Gastroesophageal sphincter (tissue), 4 donors: ENCODE measurements around the gene ARHGEF26. TPM values are rescaled to one million over a fixed set of nuclear protein-coding genes. Genes with fewer than 3 reads are reported as not detected.

ENCODE experiments used
- ATAC-seq: fragments of 150-250 bp; one replicate; pipeline ENCODE4 v1.9.1; 2016; ENCODE audit warnings: mild to moderate bottlenecking, moderate library complexity
- H3K27ac ChIP-seq, 4 donors: fragments of 200-600 bp; sonication (generic) in 3 of 4; 1 replicate in 3 of 4; 2 replicates in 1 of 4; pipeline ENCODE4 v1.5.1; 2016 to 2019
- H3K27me3 ChIP-seq: fragments of 200-600 bp; sonication (generic); one replicate; pipeline ENCODE4 v1.5.1; 2019
- H3K36me3 ChIP-seq, 2 donors: fragments of 200-600 bp; sonication (generic); one replicate each; pipeline ENCODE4 v1.5.1; 2019; ENCODE audit warnings: control low read depth in 1 of 2
- H3K4me1 ChIP-seq, 3 donors: fragments of 200-600 bp; sonication (generic); 1 replicate in 2 of 3; 2 replicates in 1 of 3; pipeline ENCODE4 v1.5.1; 2016 to 2019; ENCODE audit warnings: control low read depth in 2 of 3
- H3K4me3 ChIP-seq, 2 donors: fragments of 200-600 bp; sonication (generic); one replicate each; pipeline ENCODE4 v1.5.1; 2019; ENCODE audit warnings: mild to moderate bottlenecking in 1 of 2, moderate library complexity in 1 of 2
- H3K9me3 ChIP-seq, 3 donors: fragments of 200-600 bp; sonication (generic); one replicate each; pipeline ENCODE4 v1.5.1; 2017 to 2019; ENCODE audit warnings: control low read depth in 2 of 3
- EP300 ChIP-seq: sonication (generic); formaldehyde crosslinking; IDR thresholded peaks from one replicate; pipeline ENCODE4 v1.6.1; 2017; ENCODE audit warnings: antibody characterized with exemption, mild to moderate bottlenecking
- POLR2A ChIP-seq, 2 donors: fragments of 450-650 bp; IDR thresholded peaks; one replicate each; pipeline ENCODE4 v1.6.1; 2017; ENCODE audit warnings: antibody characterized with exemption in 2 of 2, mild to moderate bottlenecking in 2 of 2, moderate library complexity in 1 of 2
- POLR2AphosphoS5 ChIP-seq: sonication (generic); formaldehyde crosslinking; IDR thresholded peaks from one replicate; pipeline ENCODE4 v1.6.1; 2017; ENCODE audit warnings: antibody characterized with exemption
- WGBS, 2 donors: methylation state at CpG; one replicate each; pipeline ENCODE4 v1.1.5; 2018; ENCODE audit warnings: low coverage in 1 of 2; 5-methylcytosine and 5-hydroxymethylcytosine counted together
- total RNA-seq, 4 donors: library from RNA; depleted of rRNA; stranded (reverse); fragments of >200 nt; gene quantifications; one replicate each; pipeline ENCODE4 v1.1.0, GENCODE V29; 2016
- TF ChIP-seq, protein P1 (sequence below), 4 experiments: fragments of 200-600 bp in 2 of 4; fragments of 450-650 bp in 2 of 4; sonication (generic) in 1 of 4; IDR thresholded peaks; one replicate each; pipeline ENCODE4 v1.5.1; 2017 to 2019; ENCODE audit warnings: antibody characterized with exemption in 4 of 4, mild to moderate bottlenecking in 2 of 4, moderate library complexity in 2 of 4

ARHGEF26 gene
- total RNA-seq, 4 donors from 2014 or later: 79.3 to 154 (median 133) TPM

DNA sequence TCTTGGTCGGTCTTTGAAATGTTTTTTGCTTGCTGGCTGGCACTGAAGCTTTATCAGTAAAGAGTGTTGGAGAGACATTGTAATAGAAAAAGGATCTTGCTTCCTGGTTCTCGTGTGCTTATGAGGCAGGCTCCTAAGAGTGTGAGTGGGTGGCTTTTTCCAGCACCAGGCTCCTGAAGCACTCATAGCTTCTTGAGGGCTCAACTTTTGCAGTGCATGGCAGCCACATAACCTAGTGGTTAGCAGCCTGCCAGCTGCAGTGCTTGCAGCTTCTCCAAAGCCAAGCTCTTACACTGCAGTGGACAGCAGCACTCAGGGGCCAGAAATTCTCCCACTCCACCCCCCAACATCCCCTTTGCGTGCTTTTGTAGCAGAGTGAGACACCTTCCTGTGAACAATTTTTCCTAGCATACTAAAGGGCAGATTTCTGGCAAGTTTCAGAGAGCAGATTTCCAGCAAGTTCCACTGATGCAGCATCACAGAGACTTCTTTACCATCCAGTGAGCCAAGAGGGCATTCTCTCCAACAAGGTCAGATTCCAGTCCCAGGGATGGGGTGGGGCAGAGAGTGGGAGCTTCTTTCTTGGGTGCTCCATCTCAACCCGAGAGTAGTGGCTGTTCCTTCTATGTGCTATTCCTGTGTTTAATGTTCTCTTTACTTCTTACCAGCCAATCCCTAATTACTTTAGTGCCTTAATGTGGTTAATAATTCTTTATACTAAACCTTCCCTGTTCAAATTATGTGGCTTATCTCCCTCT is 15.8 kb upstream of the ARHGEF26 start:
- 44% methylated on average over 3 to 4 of the region's 4 CpGs for WGBS, 2 donors
- peak overlapping the region in 1 of 4 donors; percentile 41 for H3K27ac ChIP-seq
- H3K4me3 ChIP-seq: no peak overlapping the region
- H3K36me3 ChIP-seq: no peaks in the 10 kb centered on the region
- peaks cover 0 to 13% (median 2%) of the 10 kb centered on the region in 3 donors for H3K4me1 ChIP-seq
- no peaks in the 10 kb centered on the region for H3K27me3 ChIP-seq
- TF ChIP-seq POLR2AphosphoS5 (no peak), POLR2A (IDR thresholded peaks at IDR 0.05) (no peak), EP300 (no peak)
- TF ChIP-seq, protein P1, sequence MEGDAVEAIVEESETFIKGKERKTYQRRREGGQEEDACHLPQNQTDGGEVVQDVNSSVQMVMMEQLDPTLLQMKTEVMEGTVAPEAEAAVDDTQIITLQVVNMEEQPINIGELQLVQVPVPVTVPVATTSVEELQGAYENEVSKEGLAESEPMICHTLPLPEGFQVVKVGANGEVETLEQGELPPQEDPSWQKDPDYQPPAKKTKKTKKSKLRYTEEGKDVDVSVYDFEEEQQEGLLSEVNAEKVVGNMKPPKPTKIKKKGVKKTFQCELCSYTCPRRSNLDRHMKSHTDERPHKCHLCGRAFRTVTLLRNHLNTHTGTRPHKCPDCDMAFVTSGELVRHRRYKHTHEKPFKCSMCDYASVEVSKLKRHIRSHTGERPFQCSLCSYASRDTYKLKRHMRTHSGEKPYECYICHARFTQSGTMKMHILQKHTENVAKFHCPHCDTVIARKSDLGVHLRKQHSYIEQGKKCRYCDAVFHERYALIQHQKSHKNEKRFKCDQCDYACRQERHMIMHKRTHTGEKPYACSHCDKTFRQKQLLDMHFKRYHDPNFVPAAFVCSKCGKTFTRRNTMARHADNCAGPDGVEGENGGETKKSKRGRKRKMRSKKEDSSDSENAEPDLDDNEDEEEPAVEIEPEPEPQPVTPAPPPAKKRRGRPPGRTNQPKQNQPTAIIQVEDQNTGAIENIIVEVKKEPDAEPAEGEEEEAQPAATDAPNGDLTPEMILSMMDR (IDR thresholded peaks at IDR 0.05): no peak
- peak; percentile 28 for ATAC-seq
- H3K9me3 ChIP-seq: no peaks in the 10 kb centered on the region

DNA sequence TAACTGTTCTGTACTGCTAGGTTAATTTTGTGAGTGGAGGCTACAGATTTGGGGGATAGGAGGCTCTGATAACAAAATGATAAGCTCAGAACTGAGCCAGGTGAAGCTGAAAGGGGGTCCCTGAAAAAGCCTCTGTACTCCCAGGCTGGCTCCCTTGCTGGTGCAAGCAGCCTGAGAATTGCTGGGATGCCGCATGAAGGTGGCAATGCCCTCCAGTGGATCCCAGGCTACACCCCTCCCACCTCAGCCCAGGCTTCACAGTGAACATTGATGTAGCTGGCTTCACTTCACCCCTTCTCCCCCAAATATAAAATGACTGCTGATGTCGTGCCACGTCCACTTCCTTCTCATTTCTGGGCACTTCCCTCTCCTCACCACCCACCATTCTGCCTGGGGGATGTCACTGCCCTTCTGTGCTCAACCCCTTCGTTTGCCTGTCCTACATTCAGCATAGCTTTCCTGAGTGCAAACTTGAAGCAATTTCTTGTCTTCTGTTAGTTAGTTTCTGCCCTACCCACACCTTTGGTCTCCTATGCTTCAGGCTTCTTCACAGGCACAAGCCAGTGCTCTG is 9.7 kb upstream of the ARHGEF26 start:
- Histone ChIP-seq H3K36me3 (no peaks in the 10 kb centered on the region), H3K27ac (peak overlapping the region in 3 of 4 donors; percentile 15 to 45 (median 32)), H3K9me3 (no peaks in the 10 kb centered on the region), H3K27me3 (no peaks in the 10 kb centered on the region), H3K4me1 (peaks cover 0 to 19% (median 5%) of the 10 kb centered on the region in 3 donors), H3K4me3 (no peak overlapping the region)
- ATAC-seq: no peak
- 54 to 56% methylated on average over 4 of the region's 4 CpGs for WGBS, 2 donors
- TF ChIP-seq POLR2A (IDR thresholded peaks at IDR 0.05) (no peak), EP300 (no peak), POLR2AphosphoS5 (no peak)
- TF ChIP-seq, protein P1 (IDR thresholded peaks at IDR 0.05): no peak

DNA sequence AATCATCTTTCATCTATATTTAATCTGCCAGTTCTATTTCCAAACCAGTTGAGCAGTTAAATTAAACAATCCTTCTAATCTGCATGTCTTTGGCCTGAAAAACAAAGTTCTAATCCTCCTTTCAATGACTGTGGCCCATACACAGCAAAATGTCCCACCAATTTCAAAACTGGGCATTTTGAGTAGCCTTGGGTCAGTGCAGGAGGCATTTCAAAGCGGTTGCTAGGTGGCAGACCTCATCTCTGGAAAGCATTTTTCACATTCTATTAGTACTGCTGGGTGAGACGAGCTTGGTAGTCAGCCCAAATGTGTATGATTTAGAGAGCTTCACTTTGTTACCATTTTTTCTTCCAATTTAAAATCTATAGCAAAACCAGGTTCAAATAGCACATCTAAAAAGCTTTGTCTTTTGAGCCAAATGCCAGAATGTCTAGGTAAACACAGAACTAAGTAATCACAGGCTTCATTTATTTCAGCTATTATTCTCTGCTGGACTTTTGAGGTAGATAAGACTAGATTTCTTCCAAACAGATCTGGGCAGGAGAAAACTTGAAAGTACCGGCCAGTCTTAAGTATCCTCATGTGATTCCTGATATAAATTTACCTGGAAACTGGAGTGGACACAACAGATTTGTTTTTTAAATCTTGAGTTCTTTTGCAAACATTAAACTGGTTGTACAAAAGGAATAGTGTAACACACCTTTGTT is 8.9 kb upstream of the ARHGEF26 start:
- Histone ChIP-seq H3K36me3 (no peaks in the 10 kb centered on the region), H3K4me1 (peaks cover 0 to 19% (median 5%) of the 10 kb centered on the region in 3 donors), H3K27ac (peak overlapping the region; percentile 17 to 32 (median 26)), H3K4me3 (no peak overlapping the region), H3K9me3 (no peaks in the 10 kb centered on the region), H3K27me3 (no peaks in the 10 kb centered on the region)
- WGBS, 2 donors: 44 to 52% methylated on average over 3 of the region's 3 CpGs
- no peak for TF ChIP-seq EP300
- no peak for TF ChIP-seq POLR2AphosphoS5
- TF ChIP-seq, protein P1 (IDR thresholded peaks at IDR 0.05): peak in 1 of 4 experiments; percentile 35
- ATAC-seq: no peak

DNA sequence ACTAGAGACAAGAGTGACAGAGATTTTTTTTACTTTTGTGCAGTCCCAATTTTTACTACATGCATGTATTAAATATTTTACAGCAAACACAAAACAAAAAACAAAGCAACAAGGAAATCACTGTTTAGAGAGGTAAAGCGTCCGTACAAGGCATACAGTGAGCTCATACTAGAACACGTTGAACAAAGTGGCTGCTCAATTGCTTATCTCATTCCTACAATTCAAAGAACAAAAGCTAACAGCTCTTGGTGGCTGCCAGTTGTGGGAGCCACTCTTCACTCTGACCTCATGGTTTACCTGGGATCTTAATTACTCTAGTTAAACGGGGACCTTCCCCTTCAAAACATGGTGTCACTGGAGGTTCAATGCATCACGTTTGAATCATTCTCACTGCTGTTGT is 7.6 kb upstream of the ARHGEF26 start:
- no peak overlapping the region for H3K27ac ChIP-seq
- WGBS, 2 donors: 72 to 74% methylated on average over 4 to 5 of the region's 5 CpGs
- no peaks in the 10 kb centered on the region for H3K27me3 ChIP-seq
- H3K36me3 ChIP-seq: no peaks in the 10 kb centered on the region
- no peak for ATAC-seq
- no peak overlapping the region for H3K4me3 ChIP-seq
- H3K9me3 ChIP-seq: no peaks in the 10 kb centered on the region
- TF ChIP-seq EP300: no peak
- TF ChIP-seq, protein P1 (IDR thresholded peaks at IDR 0.05): no peak
- no peak for TF ChIP-seq POLR2A (IDR thresholded peaks at IDR 0.05)
- TF ChIP-seq POLR2AphosphoS5: no peak
- peaks cover 0 to 19% (median 5%) of the 10 kb centered on the region in 3 donors for H3K4me1 ChIP-seq
